ENCODE data around the gene TRAPPC3L.

- TF ChIP-seq REST (IDR thresholded peaks at IDR 0.05; ENCODE audit: insufficient read depth in 1 of 2, low read depth in 2 of 2, low read length in 1 of 2): no peak
- TF ChIP-seq CTCF (IDR thresholded peaks at IDR 0.05): no peak
- TF ChIP-seq POLR2AphosphoS5 (IDR thresholded peaks at IDR 0.05; ENCODE audit: low read depth, low read length): no peak
- TF ChIP-seq SIN3A (IDR thresholded peaks at IDR 0.05; ENCODE audit: borderline replicate concordance, insufficient read depth, low read depth, low read length): no peak
Measured at GRCh38 chr6:116579143-116579542, 33.7 kb upstream of the TRAPPC3L start.
